Transverse colon (tissue), 4 donors: ENCODE measurements around the gene PSMB3.
A peak's percentile ranks its signal among the peaks of the same experiment; 100 is the strongest.

Experiments used
- CTCF ChIP-seq, 5 experiments: fragments of 200-600 bp in 3 of 5; fragments of 450-650 bp in 2 of 5; sonication (generic) in 3 of 5; IDR thresholded peaks; 1 replicate in 2 of 5; 2 replicates in 3 of 5; pipeline ENCODE4 v1.5.1; 2016 to 2017; ENCODE audit warnings: antibody characterized with exemption in 5 of 5, inconsistent platforms in 3 of 5, mild to moderate bottlenecking in 2 of 5, moderate library complexity in 1 of 5
- EP300 ChIP-seq: sonication (generic); formaldehyde crosslinking; IDR thresholded peaks from one replicate; pipeline ENCODE4 v1.6.1; 2017; ENCODE audit warnings: antibody characterized with exemption, low read depth
- POLR2A ChIP-seq: fragments of 450-650 bp; IDR thresholded peaks from one replicate; pipeline ENCODE4 v1.6.1; 2016; ENCODE audit warnings: antibody characterized with exemption, mild to moderate bottlenecking, moderate library complexity
- POLR2AphosphoS5 ChIP-seq, 3 donors: sonication (generic); formaldehyde crosslinking; IDR thresholded peaks; one replicate each; pipeline ENCODE4 v1.6.1; 2016; ENCODE audit warnings: antibody characterized with exemption in 3 of 3

DNA sequence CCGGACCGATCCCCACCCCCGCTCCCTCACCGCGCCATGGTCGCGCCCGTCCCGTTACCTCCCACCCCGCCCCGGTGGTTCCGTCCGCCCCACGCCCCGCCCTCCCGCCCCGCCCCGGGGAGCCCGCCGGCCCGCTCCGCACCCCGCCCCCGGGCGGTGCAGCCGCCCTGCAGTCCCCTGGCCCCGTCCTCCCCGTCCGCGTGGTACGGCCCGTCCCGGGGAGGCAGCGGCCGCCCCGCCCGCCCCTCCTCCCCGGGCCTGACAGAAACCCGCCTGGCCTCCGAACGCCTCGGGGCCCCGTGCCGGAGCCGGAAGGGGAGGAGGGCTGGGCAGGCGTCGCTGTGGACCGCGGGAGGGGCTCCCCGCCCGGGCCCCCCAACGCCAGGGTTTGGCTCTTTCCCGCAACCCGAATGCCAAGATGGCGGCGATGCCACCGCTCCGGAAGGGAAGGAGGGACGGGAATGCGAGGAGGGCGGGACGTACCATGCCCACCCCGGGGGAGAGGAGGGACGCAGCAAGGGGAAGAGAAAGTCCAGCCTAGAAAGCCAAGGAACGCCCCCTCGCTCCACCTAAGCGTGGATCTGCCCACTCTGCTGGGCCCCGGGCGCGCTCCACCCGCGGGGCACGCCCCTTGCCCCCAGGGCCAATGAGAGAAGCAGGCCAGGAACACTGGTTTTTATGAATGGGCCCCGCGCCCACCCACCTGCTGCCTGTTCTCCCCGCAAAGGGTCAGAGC is 47.1 kb downstream of the PSMB3 start, which contains the start of gene PIP4K2B:
- TF ChIP-seq POLR2A (peak; percentile 63), CTCF (IDR thresholded peaks at IDR 0.05) (no peak), EP300 (peak; percentile 43), POLR2AphosphoS5 (IDR thresholded peaks at IDR 0.05) (peak; percentile 69 to 88 (median 88))
